B cell (primary cell): ENCODE results near the gene UTS2. TPM values are rescaled to one million over a fixed set of nuclear protein-coding genes. Genes with fewer than 3 reads are reported as not detected.

ENCODE experiments used
- ATAC-seq: fragments of 200-7000 bp; cut with Tn5 transposase; one replicate; pipeline ENCODE4 v1.10.0; 2021; ENCODE audit warnings: low read depth, mild to moderate bottlenecking, moderate number of reproducible peaks, moderate library complexity
- CTCF ChIA-PET: fragments of 350-600 bp; sonication (Branson Sonifier 250); formaldehyde crosslinking; loops from one replicate; lab custom pipeline; 2021; ENCODE audit warnings: antibody characterized with exemption, inconsistent platforms; lab: Charles Lee
- POLR2A ChIA-PET: fragments of 350-600 bp; sonication (Branson Sonifier 250); formaldehyde crosslinking; loops from one replicate; lab custom pipeline; 2021; ENCODE audit warnings: antibody characterized with exemption; lab: Charles Lee
- DNase-seq: peaks from one replicate; pipeline ENCODE4 v3.0.0; 2013
- H2AFZ ChIP-seq: 2 replicates; pipeline ENCODE4 v1.6.1; 2012; ENCODE audit warnings: mild to moderate bottlenecking, low read depth, low read length; ENCODE audit not compliant: insufficient read depth, poor library complexity, severe bottlenecking
- H3K27ac ChIP-seq, 2 donors: 1 replicate in 1 of 2; 2 replicates in 1 of 2; pipeline ENCODE4 v1.5.1; 2012 to 2013; ENCODE audit warnings: low read length in 2 of 2, mild to moderate bottlenecking in 2 of 2, moderate library complexity in 1 of 2
- H3K27me3 ChIP-seq, 4 experiments: fragments of 200-600 bp in 1 of 4; sonication (generic) in 1 of 4; replicated peaks in 1 of 4; 1 replicate in 2 of 4; 2 replicates in 2 of 4; pipeline versions ENCODE4 v1.6.1 to v1.7.0; 2013 to 2016; ENCODE audit warnings: low read length in 3 of 4, mild to moderate bottlenecking in 2 of 4, mixed read lengths in 1 of 4, moderate library complexity in 1 of 4; ENCODE audit not compliant: insufficient read depth in 4 of 4, control insufficient read depth in 3 of 4; ENCODE audit errors: control extremely low read depth in 1 of 4
- H3K36me3 ChIP-seq, 2 experiments: replicated peaks in 1 of 2; 1 replicate in 1 of 2; 2 replicates in 1 of 2; pipeline versions ENCODE4 v1.6.1 to v1.7.1; 2013; ENCODE audit warnings: low read length in 1 of 2; ENCODE audit not compliant: insufficient read depth in 2 of 2, control insufficient read depth in 1 of 2; ENCODE audit errors: control extremely low read depth in 1 of 2, extremely low read depth in 1 of 2
- H3K4me1 ChIP-seq, 2 donors: fragments of 200-600 bp in 1 of 2; sonication (generic) in 1 of 2; 1 replicate in 1 of 2; 2 replicates in 1 of 2; pipeline versions ENCODE4 v1.5.1 to v1.6.1; 2013 to 2017; ENCODE audit warnings: low read length in 2 of 2; ENCODE audit not compliant: control insufficient read depth in 2 of 2, insufficient read depth in 2 of 2
- H3K4me2 ChIP-seq: replicated peaks from 2 replicates; pipeline ENCODE3; 2012; ENCODE audit warnings: mild to moderate bottlenecking, low read depth, low read length; ENCODE audit not compliant: poor library complexity, severe bottlenecking
- H3K4me3 ChIP-seq, 5 experiments: fragments of 200-600 bp in 1 of 5; sonication (generic) in 1 of 5; 1 replicate in 3 of 5; 2 replicates in 2 of 5; pipeline versions ENCODE4 v1.5.1 to v1.7.0; 2011 to 2016; ENCODE audit warnings: low read length in 4 of 5, mild to moderate bottlenecking in 4 of 5, low read depth in 2 of 5, control low read depth in 1 of 5, moderate library complexity in 1 of 5; ENCODE audit not compliant: insufficient read depth in 1 of 5; ENCODE audit errors: control extremely low read depth in 1 of 5, extremely low read depth in 1 of 5
- H3K79me2 ChIP-seq: fragments of 200-600 bp; sonication (generic); one replicate; pipeline ENCODE4 v1.6.0; 2016; ENCODE audit warnings: low read length; ENCODE audit not compliant: control insufficient read depth, insufficient read depth
- H3K9ac ChIP-seq: fragments of 200-600 bp; sonication (generic); 2 replicates; pipeline ENCODE4 v1.6.1; 2017; ENCODE audit warnings: mild to moderate bottlenecking, low read length, moderate library complexity
- H3K9me3 ChIP-seq, 3 donors: one replicate each; pipeline versions ENCODE4 v1.6.1 to v1.7.1; 2013; ENCODE audit warnings: low read length in 2 of 3; ENCODE audit not compliant: control insufficient read depth in 2 of 3, insufficient read depth in 1 of 3; ENCODE audit errors: control extremely low read depth in 1 of 3
- H4K20me1 ChIP-seq: 2 replicates; pipeline ENCODE4 v1.6.0; 2012; ENCODE audit warnings: mild to moderate bottlenecking, low read length; ENCODE audit not compliant: insufficient read depth, control insufficient read depth, poor library complexity, severe bottlenecking
- H3K27ac Mint-ChIP-seq: one replicate; pipeline ENCODE4 v1.8.0; 2021; ENCODE audit warnings: mixed read lengths
- H3K27me3 Mint-ChIP-seq: one replicate; pipeline ENCODE4 v1.8.0; 2021; ENCODE audit warnings: mixed read lengths
- H3K4me1 Mint-ChIP-seq: one replicate; pipeline ENCODE4 v1.8.0; 2021; ENCODE audit warnings: mixed read lengths
- H3K4me3 Mint-ChIP-seq: one replicate; pipeline ENCODE4 v1.8.0; 2021; ENCODE audit warnings: mixed read lengths
- H3K9me3 Mint-ChIP-seq: one replicate; pipeline ENCODE4 v1.8.0; 2022; ENCODE audit warnings: mixed read lengths; ENCODE audit not compliant: insufficient read depth
- CTCF ChIP-seq: fragments of 200-600 bp; IDR thresholded peaks from one replicate; pipeline ENCODE4 v1.8.0; 2022; ENCODE audit warnings: antibody characterized with exemption, mild to moderate bottlenecking
- EZH2 ChIP-seq: IDR thresholded peaks from 2 replicates; pipeline ENCODE4 v1.6.1; 2012; ENCODE audit warnings: borderline replicate concordance, low read depth, mild to moderate bottlenecking, moderate library complexity, low read length; ENCODE audit not compliant: insufficient read depth, poor library complexity, severe bottlenecking
- WGBS: methylation state at CpG from one replicate; pipeline ENCODE4 v1.1.5; 2013; ENCODE audit warnings: missing lambda C conversion rate; ENCODE audit not compliant: insufficient coverage; 5-methylcytosine and 5-hydroxymethylcytosine counted together
- intact Hi-C: fragments of 100-400 bp; cut with micrococcal nuclease; formaldehyde crosslinking; loops from one replicate; pipeline ENCODE4 v1.10.0; 2022
- polyA plus RNA-seq: library from polyadenylated mRNA; depleted of rRNA; stranded (reverse); fragments of >200 nt; gene quantifications from 2 replicates; pipeline ENCODE4 v1.2.3, GENCODE V29; 2012
- total RNA-seq, 2 donors: library from RNA; stranded (reverse); fragments of 120-200 nt in 1 of 2; gene quantifications; 1 replicate in 1 of 2; 2 replicates in 1 of 2; pipeline versions ENCODE4 v1.2.3 to v1.2.4, GENCODE V29; 2013 to 2022

Gene UTS2
- total and polyA plus RNA-seq, 2 donors (not counting 1 experiment from before 2014, with no cell fraction given): 5.5 TPM; not detected in 1

DNA sequence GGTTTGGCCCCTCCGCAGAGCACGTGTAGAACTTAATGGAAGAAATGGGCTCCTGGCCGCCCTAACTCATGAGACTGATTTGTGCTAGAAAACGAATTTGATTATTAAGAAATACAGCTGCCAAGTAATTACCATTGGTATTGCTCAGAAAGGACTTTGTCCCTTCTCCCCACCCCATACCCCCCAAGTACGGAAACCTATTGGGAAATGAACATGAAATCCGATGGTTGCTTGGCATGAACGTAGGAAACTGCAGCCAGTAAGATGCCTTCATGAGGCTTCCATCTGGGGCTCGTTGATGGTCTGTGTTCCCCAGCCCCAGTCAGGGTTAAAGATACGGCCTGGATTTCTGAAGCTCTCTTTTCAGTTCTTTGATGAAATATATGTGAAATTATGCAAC, 47.4 kb downstream of the UTS2 start:
- Histone ChIP-seq H3K9me3 (no peaks in the 10 kb centered on the region), H3K79me2 (no peaks in the 10 kb centered on the region), H3K4me1 (no peaks in the 10 kb centered on the region), H4K20me1 (no peaks in the 10 kb centered on the region), H3K4me3 (no peak overlapping the region), H3K36me3 (peaks cover 0 to 9% of the 10 kb centered on the region in 2 experiments), H2AFZ (no peak overlapping the region), H3K9ac (no peak overlapping the region), H3K4me2 (no peak overlapping the region), H3K27me3 (no peaks in the 10 kb centered on the region), H3K27ac (no peak overlapping the region)
- CTCF ChIA-PET: no interaction called here
- Mint-ChIP-seq H3K27ac (no peak overlapping the region), H3K4me1 (no peaks in the 10 kb centered on the region), H3K4me3 (no peak overlapping the region), H3K9me3 (no peaks in the 10 kb centered on the region), H3K27me3 (no peaks in the 10 kb centered on the region)
- no peak for TF ChIP-seq CTCF
- TF ChIP-seq EZH2: no peak
- intact Hi-C loops: no loop called here
- POLR2A ChIA-PET: no interaction called here
- ATAC-seq: no peak
- DNase-seq: no peak
- 86% methylated on average over 2 of the region's 9 CpGs for whole genome bisulfite sequencing

Other genes with a start within 250 kb of the UTS2 start
- gene VAMP3, start 81.8 kb downstream of the UTS2 start, total RNA-seq: 48.6 and 49.6 TPM in 2 replicates
- gene VAMP3, start 81.8 kb downstream of the UTS2 start, polyA plus RNA-seq: 22.4 and 34.7 TPM in 2 replicates
- 5.8 and 8.5 TPM in 2 replicates for gene PER3, start 68.8 kb downstream of the UTS2 start, total RNA-seq
- gene PER3, start 68.8 kb downstream of the UTS2 start, polyA plus RNA-seq: 1.9 and 2.4 TPM in 2 replicates
- gene TNFRSF9, start 87.8 kb upstream of the UTS2 start, total RNA-seq: 0.44 and 0.61 TPM in 2 replicates
- gene TNFRSF9, start 87.8 kb upstream of the UTS2 start, polyA plus RNA-seq: 0.01 and 0.16 TPM in 2 replicates
- gene PARK7, start 108.6 kb upstream of the UTS2 start, total RNA-seq: 116 and 118 TPM in 2 replicates
- 63.9 and 87.7 TPM in 2 replicates for gene PARK7, start 108.6 kb upstream of the UTS2 start, polyA plus RNA-seq
- gene ERRFI1, start 173.2 kb upstream of the UTS2 start, total RNA-seq: 1.5 and 2.0 TPM in 2 replicates
- gene ERRFI1, start 173.2 kb upstream of the UTS2 start, polyA plus RNA-seq: 2.0 and 3.8 TPM in 2 replicates